ENCODE measurements around the gene PDPR.
"Not testable (repeated sequence)": the region's sequence is repeated elsewhere in the genome, so short reads cannot be mapped to it uniquely, and the experiment has no call there.

DNA sequence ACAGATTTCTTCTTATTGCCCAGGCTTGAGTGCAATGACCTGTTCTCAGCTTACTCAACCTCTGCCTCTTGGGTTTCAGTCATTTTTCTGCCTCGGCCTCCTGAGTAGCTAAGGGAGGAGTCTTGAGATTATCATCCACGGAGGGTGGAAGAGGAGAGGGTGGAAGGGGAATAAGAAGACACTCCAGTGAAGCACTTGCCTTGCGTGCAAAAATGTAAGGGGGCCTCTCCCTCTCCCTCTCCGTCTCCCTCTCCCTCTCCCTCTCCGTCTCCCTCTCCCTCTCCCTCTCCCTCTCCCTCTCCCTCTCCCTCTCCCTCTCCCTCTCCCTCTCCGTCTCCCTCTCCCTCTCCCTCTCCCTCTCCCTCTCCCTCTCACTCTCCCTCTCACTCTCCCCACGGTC, 89.4 kb downstream of the PDPR start:
- TF ChIP-seq STAT1 (conservative IDR thresholded peaks at IDR 0.05); BRCA1 (IDR thresholded peaks at IDR 0.05; ENCODE audit: low read depth, low read length); ZBTB11 (CRISPR knock-in tag; IDR thresholded peaks at IDR 0.05); USF2 (IDR thresholded peaks at IDR 0.05; ENCODE audit: borderline replicate concordance, low read depth, low read length); EGR1 (IDR thresholded peaks at IDR 0.05; ENCODE audit: borderline replicate concordance in 1 of 2, low read depth in 2 of 2, low read length in 2 of 2); POLR2A (IDR thresholded peaks at IDR 0.05; ENCODE audit: low read depth, low read length); NFIC (IDR thresholded peaks at IDR 0.05; ENCODE audit: low read depth, low read length); YBX1 (IDR thresholded peaks at IDR 0.05); BCL11A (IDR thresholded peaks at IDR 0.05; ENCODE audit: low read depth, low read length); EP300 (IDR thresholded peaks at IDR 0.05; ENCODE audit: borderline replicate concordance in 1 of 2, control insufficient read depth in 1 of 2, low read depth in 2 of 2, low read length in 2 of 2); CTCF (IDR thresholded peaks at IDR 0.05 in 2 of 3, conservative IDR thresholded peaks at IDR 0.05 in 1 of 3; ENCODE audit: control insufficient read depth in 2 of 3, extremely low read depth in 1 of 3, insufficient read depth in 1 of 3, low read depth in 3 of 3, low read length in 3 of 3): not testable (repeated sequence)
- TF ChIP-seq, protein P1, sequence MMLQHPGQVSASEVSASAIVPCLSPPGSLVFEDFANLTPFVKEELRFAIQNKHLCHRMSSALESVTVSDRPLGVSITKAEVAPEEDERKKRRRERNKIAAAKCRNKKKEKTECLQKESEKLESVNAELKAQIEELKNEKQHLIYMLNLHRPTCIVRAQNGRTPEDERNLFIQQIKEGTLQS (IDR thresholded peaks at IDR 0.05; ENCODE audit: borderline replicate concordance, extremely low read depth, low read depth, low read length) = not testable (repeated sequence)
- TF ChIP-seq, protein P2, sequence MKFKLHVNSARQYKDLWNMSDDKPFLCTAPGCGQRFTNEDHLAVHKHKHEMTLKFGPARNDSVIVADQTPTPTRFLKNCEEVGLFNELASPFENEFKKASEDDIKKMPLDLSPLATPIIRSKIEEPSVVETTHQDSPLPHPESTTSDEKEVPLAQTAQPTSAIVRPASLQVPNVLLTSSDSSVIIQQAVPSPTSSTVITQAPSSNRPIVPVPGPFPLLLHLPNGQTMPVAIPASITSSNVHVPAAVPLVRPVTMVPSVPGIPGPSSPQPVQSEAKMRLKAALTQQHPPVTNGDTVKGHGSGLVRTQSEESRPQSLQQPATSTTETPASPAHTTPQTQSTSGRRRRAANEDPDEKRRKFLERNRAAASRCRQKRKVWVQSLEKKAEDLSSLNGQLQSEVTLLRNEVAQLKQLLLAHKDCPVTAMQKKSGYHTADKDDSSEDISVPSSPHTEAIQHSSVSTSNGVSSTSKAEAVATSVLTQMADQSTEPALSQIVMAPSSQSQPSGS (IDR thresholded peaks at IDR 0.05; ENCODE audit: low read length) = not testable (repeated sequence)
